ENCODE measurements around the gene SMU1. TPM values are rescaled to one million over a fixed set of nuclear protein-coding genes. Genes with fewer than 3 reads are reported as not detected.

Gene SMU1
- total RNA-seq, 4 donors from 2014 or later: 12.8 to 18.1 (median 15.8) TPM

DNA sequence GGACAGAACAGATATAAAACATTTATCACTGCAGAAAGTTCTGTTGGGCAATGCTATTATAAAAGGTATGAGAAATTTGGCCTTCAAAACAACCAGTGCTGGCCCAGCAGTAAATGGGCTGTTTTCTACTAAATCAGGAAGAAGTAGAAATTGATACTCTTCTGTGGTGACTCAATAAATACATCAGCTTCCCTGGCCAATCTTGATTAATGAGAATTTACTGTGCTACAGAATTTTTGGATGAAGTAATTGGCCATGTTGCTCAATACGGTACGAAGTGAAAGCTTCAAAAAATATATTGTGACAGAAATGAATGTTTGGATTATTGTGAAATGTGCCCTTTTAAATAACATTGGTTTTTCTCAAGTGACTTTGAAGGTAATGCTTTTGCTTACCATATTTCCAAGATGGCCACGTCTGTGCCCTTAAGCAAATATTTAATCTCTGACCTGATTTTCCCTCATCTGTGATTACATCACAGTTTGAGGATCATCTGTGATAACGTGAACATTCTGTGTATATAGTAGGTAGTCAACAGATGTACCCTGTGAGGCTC lies 47.2 kb downstream of the SMU1 start:
- TF ChIP-seq, protein P1, sequence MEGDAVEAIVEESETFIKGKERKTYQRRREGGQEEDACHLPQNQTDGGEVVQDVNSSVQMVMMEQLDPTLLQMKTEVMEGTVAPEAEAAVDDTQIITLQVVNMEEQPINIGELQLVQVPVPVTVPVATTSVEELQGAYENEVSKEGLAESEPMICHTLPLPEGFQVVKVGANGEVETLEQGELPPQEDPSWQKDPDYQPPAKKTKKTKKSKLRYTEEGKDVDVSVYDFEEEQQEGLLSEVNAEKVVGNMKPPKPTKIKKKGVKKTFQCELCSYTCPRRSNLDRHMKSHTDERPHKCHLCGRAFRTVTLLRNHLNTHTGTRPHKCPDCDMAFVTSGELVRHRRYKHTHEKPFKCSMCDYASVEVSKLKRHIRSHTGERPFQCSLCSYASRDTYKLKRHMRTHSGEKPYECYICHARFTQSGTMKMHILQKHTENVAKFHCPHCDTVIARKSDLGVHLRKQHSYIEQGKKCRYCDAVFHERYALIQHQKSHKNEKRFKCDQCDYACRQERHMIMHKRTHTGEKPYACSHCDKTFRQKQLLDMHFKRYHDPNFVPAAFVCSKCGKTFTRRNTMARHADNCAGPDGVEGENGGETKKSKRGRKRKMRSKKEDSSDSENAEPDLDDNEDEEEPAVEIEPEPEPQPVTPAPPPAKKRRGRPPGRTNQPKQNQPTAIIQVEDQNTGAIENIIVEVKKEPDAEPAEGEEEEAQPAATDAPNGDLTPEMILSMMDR (IDR thresholded peaks at IDR 0.05; ENCODE audit: low read depth): no peak

DNA sequence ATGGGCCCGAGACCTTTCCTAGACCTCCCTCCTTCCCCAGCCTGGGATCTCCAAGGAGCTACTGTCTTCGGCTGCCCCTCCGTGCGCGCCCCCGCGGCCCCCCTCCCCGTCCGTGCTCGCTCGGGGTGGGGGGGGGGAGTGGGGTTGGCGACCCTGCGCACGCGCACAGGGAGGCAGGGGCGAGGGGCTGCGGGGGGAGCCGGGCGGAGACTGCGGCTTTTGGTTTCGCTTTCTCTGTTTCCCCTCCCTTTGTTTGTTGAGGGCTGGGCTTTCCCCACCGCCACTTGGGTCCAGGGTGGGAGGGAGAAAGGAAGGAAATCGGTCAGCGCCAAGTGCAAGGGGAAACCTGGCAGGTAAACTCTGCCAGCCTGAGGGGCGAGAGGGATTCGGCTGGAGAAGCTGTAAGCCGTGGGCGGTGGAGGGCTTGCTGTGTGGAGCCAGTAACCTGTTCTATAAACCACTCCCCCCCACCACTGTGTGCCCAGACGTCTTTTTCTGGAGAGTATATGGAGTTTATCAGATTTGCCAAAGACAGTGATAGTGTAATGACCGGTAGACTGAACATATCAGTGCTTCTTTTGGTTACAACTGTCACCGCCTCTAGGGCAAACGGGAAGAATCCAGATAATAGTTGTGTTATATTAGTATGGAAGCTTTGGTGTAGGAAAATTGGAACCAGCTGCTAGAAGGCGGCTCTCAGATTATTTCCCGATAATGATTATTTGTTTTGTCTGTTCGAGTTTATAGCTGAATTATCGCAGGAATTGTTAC lies 50.7 kb downstream of the SMU1 start:
- TF ChIP-seq, protein P1 (IDR thresholded peaks at IDR 0.05; ENCODE audit: low read depth): no peak

DNA sequence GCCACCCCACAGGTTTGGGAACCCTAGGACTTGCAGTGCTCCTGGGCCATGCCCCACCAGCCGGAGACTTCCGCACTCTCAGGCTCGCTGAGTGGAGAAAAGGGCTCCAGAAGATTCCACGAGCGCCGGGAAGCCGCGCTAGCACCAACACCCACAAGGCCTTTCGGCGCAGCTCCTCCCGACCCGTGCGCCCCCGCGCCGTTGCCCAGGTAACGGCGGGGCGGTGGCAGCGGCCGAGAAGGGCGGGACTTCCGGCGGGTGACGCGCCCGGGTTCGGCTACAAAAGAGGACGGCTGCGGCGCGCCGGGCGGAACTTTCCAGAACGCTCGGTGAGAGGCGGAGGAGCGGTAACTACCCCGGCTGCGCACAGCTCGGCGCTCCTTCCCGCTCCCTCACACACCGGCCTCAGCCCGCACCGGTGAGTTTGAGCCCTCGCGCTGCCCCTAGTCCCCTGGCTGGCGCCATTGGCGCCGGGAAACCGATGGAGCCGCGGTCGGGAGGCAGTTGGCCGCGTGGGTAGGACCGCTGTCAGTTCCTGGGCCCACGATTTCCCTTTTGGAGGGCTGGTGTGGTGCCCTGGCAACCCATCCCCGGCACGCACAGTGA lies 51.4 kb downstream of the SMU1 start, which contains the start of gene DNAJA1:
DNAJA1 (plus strand) TSS at position 308 of the 606 bp plus-strand sequence. CDS start 1,212 bp downstream, outside the sequence.
- TF ChIP-seq, protein P1 (IDR thresholded peaks at IDR 0.05; ENCODE audit: low read depth): no peak

DNA sequence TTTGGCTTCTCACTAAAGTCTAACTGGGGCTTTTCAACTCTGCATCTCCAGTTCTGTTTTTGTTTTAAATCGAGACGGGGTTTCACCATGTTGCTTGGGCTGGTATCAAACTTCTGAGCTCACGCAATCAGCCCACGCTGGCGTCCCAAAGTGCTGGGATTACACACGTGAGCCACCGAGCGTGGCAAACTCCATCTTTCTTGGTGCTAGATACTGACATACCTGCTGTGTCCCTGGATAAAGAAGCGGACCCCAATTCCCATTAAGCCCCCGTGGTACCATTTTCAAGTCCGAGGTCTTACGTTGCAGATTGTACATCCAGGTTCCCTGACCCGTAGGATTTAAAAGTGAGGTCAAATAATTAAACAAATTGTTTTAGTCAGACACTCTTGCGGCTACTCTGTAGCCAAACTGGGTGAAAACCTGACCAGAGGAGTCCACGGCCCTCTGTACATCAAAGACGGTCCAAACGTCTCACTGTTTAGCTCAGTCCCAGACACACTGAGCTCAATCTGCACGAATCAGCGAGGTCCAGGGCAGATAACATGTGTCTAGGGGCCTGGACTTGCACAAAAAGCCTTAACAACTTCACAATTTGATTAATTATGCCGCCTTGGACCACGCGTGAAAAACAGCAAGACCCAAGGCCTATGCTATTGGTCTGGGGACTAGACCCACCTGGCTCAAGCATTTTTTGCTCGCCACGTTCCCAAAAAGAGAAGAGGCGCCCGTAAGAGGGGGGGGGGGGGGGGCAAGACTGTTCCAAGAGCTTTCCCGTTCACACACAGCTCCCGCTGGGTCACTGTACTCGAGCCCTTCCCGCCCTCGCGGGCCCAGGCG lies 52.1 kb downstream of the SMU1 start:
- TF ChIP-seq, protein P1 (IDR thresholded peaks at IDR 0.05; ENCODE audit: low read depth): no peak

DNA sequence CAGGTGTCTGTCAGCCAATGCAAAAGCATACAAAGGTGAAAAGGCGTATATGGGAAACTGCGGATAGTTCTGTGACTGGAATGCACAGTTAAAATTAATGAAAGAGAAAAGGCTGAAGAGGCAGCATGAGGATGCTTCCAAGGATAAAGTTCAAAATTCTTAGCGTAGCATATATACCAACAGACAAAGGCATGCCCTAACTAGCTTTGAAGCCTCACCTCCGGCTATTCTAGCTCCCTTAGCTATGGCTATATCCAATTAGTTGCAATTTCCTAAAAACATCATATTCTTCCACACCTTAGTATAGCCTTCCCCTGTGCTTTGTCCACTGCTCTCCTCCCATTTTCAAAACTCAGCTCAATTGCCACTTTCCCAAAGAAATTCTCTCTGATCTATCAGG lies 52.8 kb downstream of the SMU1 start:
- TF ChIP-seq, protein P1 (IDR thresholded peaks at IDR 0.05; ENCODE audit: low read depth): no peak

DNA sequence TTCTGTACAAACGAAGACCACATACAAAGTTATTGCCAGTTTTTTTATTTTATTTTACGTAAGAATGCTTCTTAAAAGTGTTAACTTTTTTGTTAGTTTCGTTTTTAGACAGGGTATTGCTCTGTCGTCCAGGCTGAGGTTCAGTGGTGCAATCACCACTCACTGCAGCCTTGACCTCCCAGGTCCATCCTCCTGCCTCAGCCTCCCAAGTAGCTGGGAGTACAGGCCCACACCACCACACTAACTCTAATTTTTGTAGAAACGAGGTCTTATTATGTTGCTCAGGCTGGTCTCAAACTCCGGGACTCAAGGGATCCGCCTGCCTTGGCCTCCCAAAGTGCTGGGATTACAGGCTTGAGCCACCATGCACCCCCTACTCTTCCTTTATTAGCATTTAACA lies 53.7 kb downstream of the SMU1 start:
- TF ChIP-seq, protein P1 (IDR thresholded peaks at IDR 0.05; ENCODE audit: low read depth): no peak

Data from subcutaneous adipose tissue (tissue), 4 donors.